SK-N-SH treated with all-trans-retinoic acid at 6 μM for 48 hours (cell line): ENCODE measurements around the gene ATP8A1.

Experiments used
- ATAC-seq: fragments of 200-7000 bp; cut with Tn5 transposase; 3 replicates; pipeline ENCODE4 v1.9.1; 2020; ENCODE audit warnings: mild to moderate bottlenecking, moderate library complexity
- ARNTL ChIP-seq: fragments of 450-650 bp; formaldehyde crosslinking; IDR thresholded peaks from 2 replicates; pipeline ENCODE4 v1.5.0; 2020; ENCODE audit warnings: low read depth, mild to moderate bottlenecking, moderate library complexity, borderline replicate concordance
- BACH2 ChIP-seq: fragments of 250-450 bp; sonication (Bioruptor Pico); IDR thresholded peaks from 2 replicates; pipeline ENCODE4 v1.9.0; 2021; ENCODE audit warnings: mild to moderate bottlenecking, borderline replicate concordance
- CSDC2 ChIP-seq: fragments of 250-450 bp; sonication (Bioruptor Pico); IDR thresholded peaks from 2 replicates; pipeline ENCODE4 v1.5.0; 2020; ENCODE audit warnings: mild to moderate bottlenecking, moderate library complexity
- ESRRG ChIP-seq: fragments of 250-450 bp; sonication (Bioruptor Pico); IDR thresholded peaks from 2 replicates; pipeline ENCODE4 v1.6.1; 2021; ENCODE audit warnings: mild to moderate bottlenecking
- GLIS3 ChIP-seq: fragments of 250-450 bp; sonication (Bioruptor Pico); IDR thresholded peaks from 2 replicates; pipeline ENCODE4 v1.5.0; 2020; ENCODE audit warnings: mild to moderate bottlenecking, moderate library complexity
- ISL1 ChIP-seq: fragments of 250-450 bp; sonication (Bioruptor Pico); IDR thresholded peaks from 2 replicates; pipeline ENCODE4 v2.1.2; 2022; ENCODE audit warnings: mild to moderate bottlenecking, moderate library complexity
- OSR1 ChIP-seq: fragments of 250-450 bp; sonication (Bioruptor Pico); IDR thresholded peaks from 2 replicates; pipeline ENCODE4 v1.8.0; 2022; ENCODE audit warnings: moderate library complexity, mild to moderate bottlenecking, inconsistent platforms
- PPARA ChIP-seq: fragments of 250-450 bp; sonication (Bioruptor Pico); IDR thresholded peaks from 2 replicates; pipeline ENCODE4 v1.5.0; 2020; ENCODE audit warnings: mild to moderate bottlenecking, borderline replicate concordance
- RARB ChIP-seq: fragments of 250-450 bp; sonication (Bioruptor Pico); IDR thresholded peaks from 2 replicates; pipeline ENCODE4 v1.8.0; 2021; ENCODE audit warnings: mild to moderate bottlenecking, moderate library complexity
- SNAI2 ChIP-seq: fragments of 250-450 bp; sonication (Bioruptor Pico); IDR thresholded peaks from 2 replicates; pipeline ENCODE4 v1.5.0; 2020; ENCODE audit warnings: mild to moderate bottlenecking, moderate library complexity
- TCF4 ChIP-seq: fragments of 250-450 bp; sonication (Bioruptor Pico); IDR thresholded peaks from 2 replicates; pipeline ENCODE4 v1.8.0; 2021; ENCODE audit warnings: mild to moderate bottlenecking, moderate library complexity, borderline replicate concordance
- TOX ChIP-seq: fragments of 250-450 bp; sonication (Bioruptor Pico); IDR thresholded peaks from 2 replicates; pipeline ENCODE4 v1.8.0; 2021; ENCODE audit warnings: mild to moderate bottlenecking, moderate library complexity, borderline replicate concordance
- ZC3H10 ChIP-seq: fragments of 250-450 bp; sonication (Bioruptor Pico); IDR thresholded peaks from 2 replicates; pipeline ENCODE4 v1.5.1; 2021; ENCODE audit warnings: mild to moderate bottlenecking, moderate library complexity
- ZFP3 ChIP-seq: fragments of 250-450 bp; sonication (Bioruptor Pico); IDR thresholded peaks from 2 replicates; pipeline ENCODE4 v1.5.0; 2020; ENCODE audit warnings: mild to moderate bottlenecking, moderate library complexity
- ZFP30 ChIP-seq: fragments of 450-650 bp; formaldehyde crosslinking; IDR thresholded peaks from 2 replicates; pipeline ENCODE4 v1.5.0; 2022; ENCODE audit warnings: mild to moderate bottlenecking, moderate library complexity
- ZNF565 ChIP-seq: fragments of 450-650 bp; formaldehyde crosslinking; conservative IDR thresholded peaks from 2 replicates; pipeline ENCODE4 v1.5.0; 2020; ENCODE audit warnings: low read depth, mild to moderate bottlenecking, moderate library complexity
- TF ChIP-seq, protein P1 (sequence below): fragments of 250-450 bp; sonication (Bioruptor Pico); IDR thresholded peaks from 2 replicates; pipeline ENCODE4 v1.8.0; 2021; ENCODE audit warnings: low read depth, mild to moderate bottlenecking, moderate library complexity, borderline replicate concordance
- TF ChIP-seq, protein P2 (sequence below): fragments of 250-450 bp; sonication (Bioruptor Pico); IDR thresholded peaks from 2 replicates; pipeline ENCODE4 v1.8.0; 2020; ENCODE audit warnings: mild to moderate bottlenecking, moderate library complexity, borderline replicate concordance
- TF ChIP-seq, protein P3 (sequence below): fragments of 250-450 bp; sonication (Bioruptor Pico); IDR thresholded peaks from 2 replicates; pipeline ENCODE4 v1.5.1; 2020; ENCODE audit warnings: low read depth, mild to moderate bottlenecking, moderate library complexity
- TF ChIP-seq, protein P4 (sequence below): fragments of 250-450 bp; sonication (Bioruptor Pico); IDR thresholded peaks from 2 replicates; pipeline ENCODE4 v1.5.0; 2020; ENCODE audit warnings: mild to moderate bottlenecking, moderate library complexity
- TF ChIP-seq, protein P5 (sequence below): fragments of 250-450 bp; sonication (Bioruptor Pico); IDR thresholded peaks from 2 replicates; pipeline ENCODE4 v1.5.1; 2021; ENCODE audit warnings: mild to moderate bottlenecking, moderate library complexity

ATP8A1 gene

DNA sequence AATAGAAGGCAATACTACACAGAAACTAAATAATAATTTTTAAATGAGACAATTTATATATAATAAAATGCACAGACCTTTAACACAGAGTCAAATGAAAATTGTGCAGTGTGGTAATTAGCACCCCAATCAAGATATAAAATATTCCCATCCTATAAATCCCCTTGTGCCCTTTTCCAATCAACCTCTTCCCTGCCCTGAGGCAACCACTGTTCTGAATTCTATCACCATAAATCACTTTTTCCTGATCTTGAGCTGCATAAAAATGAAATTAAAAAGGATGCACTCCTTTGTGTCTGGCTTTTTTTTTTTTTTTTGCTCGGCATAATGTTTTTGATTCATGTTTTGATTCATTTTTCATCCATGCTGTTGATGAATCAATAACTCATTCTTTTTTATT, 107.0 kb downstream of the ATP8A1 start:
- no peak for ATAC-seq
- no peak for TF ChIP-seq ZNF565
- TF ChIP-seq, protein P1, sequence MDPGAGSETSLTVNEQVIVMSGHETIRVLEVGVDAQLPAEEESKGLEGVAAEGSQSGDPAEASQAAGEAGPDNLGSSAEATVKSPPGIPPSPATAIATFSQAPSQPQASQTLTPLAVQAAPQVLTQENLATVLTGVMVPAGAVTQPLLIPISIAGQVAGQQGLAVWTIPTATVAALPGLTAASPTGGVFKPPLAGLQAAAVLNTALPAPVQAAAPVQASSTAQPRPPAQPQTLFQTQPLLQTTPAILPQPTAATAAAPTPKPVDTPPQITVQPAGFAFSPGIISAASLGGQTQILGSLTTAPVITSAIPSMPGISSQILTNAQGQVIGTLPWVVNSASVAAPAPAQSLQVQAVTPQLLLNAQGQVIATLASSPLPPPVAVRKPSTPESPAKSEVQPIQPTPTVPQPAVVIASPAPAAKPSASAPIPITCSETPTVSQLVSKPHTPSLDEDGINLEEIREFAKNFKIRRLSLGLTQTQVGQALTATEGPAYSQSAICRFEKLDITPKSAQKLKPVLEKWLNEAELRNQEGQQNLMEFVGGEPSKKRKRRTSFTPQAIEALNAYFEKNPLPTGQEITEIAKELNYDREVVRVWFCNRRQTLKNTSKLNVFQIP (CRISPR knock-in tag), result no peak
- TF ChIP-seq CSDC2, result no peak
- no peak for TF ChIP-seq ZFP30 (CRISPR knock-in tag)
- TF ChIP-seq, protein P2, sequence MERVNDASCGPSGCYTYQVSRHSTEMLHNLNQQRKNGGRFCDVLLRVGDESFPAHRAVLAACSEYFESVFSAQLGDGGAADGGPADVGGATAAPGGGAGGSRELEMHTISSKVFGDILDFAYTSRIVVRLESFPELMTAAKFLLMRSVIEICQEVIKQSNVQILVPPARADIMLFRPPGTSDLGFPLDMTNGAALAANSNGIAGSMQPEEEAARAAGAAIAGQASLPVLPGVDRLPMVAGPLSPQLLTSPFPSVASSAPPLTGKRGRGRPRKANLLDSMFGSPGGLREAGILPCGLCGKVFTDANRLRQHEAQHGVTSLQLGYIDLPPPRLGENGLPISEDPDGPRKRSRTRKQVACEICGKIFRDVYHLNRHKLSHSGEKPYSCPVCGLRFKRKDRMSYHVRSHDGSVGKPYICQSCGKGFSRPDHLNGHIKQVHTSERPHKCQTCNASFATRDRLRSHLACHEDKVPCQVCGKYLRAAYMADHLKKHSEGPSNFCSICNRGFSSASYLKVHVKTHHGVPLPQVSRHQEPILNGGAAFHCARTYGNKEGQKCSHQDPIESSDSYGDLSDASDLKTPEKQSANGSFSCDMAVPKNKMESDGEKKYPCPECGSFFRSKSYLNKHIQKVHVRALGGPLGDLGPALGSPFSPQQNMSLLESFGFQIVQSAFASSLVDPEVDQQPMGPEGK (CRISPR knock-in tag), result no peak
- TF ChIP-seq ARNTL (CRISPR knock-in tag), result no peak
- TF ChIP-seq ZFP3 (CRISPR knock-in tag), result no peak
- no peak for TF ChIP-seq OSR1 (CRISPR knock-in tag)
- no peak for TF ChIP-seq PPARA
- TF ChIP-seq, protein P3, sequence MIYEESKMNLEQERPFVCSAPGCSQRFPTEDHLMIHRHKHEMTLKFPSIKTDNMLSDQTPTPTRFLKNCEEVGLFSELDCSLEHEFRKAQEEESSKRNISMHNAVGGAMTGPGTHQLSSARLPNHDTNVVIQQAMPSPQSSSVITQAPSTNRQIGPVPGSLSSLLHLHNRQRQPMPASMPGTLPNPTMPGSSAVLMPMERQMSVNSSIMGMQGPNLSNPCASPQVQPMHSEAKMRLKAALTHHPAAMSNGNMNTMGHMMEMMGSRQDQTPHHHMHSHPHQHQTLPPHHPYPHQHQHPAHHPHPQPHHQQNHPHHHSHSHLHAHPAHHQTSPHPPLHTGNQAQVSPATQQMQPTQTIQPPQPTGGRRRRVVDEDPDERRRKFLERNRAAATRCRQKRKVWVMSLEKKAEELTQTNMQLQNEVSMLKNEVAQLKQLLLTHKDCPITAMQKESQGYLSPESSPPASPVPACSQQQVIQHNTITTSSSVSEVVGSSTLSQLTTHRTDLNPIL, result no peak
- TF ChIP-seq ISL1 (CRISPR knock-in tag), result no peak
- no peak for TF ChIP-seq BACH2 (CRISPR knock-in tag)
- TF ChIP-seq, protein P4, sequence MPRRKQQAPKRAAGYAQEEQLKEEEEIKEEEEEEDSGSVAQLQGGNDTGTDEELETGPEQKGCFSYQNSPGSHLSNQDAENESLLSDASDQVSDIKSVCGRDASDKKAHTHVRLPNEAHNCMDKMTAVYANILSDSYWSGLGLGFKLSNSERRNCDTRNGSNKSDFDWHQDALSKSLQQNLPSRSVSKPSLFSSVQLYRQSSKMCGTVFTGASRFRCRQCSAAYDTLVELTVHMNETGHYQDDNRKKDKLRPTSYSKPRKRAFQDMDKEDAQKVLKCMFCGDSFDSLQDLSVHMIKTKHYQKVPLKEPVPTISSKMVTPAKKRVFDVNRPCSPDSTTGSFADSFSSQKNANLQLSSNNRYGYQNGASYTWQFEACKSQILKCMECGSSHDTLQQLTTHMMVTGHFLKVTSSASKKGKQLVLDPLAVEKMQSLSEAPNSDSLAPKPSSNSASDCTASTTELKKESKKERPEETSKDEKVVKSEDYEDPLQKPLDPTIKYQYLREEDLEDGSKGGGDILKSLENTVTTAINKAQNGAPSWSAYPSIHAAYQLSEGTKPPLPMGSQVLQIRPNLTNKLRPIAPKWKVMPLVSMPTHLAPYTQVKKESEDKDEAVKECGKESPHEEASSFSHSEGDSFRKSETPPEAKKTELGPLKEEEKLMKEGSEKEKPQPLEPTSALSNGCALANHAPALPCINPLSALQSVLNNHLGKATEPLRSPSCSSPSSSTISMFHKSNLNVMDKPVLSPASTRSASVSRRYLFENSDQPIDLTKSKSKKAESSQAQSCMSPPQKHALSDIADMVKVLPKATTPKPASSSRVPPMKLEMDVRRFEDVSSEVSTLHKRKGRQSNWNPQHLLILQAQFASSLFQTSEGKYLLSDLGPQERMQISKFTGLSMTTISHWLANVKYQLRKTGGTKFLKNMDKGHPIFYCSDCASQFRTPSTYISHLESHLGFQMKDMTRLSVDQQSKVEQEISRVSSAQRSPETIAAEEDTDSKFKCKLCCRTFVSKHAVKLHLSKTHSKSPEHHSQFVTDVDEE (CRISPR knock-in tag), result no peak

DNA sequence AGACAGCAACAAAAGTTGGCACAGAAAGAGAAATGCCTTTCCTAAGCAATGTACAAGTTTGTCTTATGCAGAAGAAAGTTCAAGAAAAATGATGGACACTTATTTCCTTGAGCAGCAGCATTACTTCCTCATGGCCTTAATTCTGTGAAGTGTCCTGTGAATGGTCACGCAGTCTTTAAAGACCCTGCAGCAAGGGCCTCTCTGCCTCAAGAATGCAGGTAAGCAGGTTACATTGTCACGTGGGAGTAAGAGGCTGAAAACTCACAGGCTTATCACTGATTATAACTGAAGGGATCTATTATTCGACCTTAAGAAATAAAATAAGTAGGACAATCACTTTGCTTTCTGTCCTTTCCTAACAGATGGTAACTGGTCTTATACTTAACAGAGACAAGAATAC, 109.1 kb downstream of the ATP8A1 start:
- TF ChIP-seq GLIS3 (CRISPR knock-in tag) (no peak), ZNF565 (no peak), OSR1 (CRISPR knock-in tag) (no peak), TCF4 (CRISPR knock-in tag) (no peak), CSDC2 (no peak), SNAI2 (no peak), TOX (CRISPR knock-in tag) (no peak), PPARA (no peak), ZC3H10 (CRISPR knock-in tag) (no peak), ESRRG (CRISPR knock-in tag) (no peak), ZFP3 (CRISPR knock-in tag) (no peak), ZFP30 (CRISPR knock-in tag) (no peak), RARB (CRISPR knock-in tag) (no peak)
- TF ChIP-seq, protein P4 (CRISPR knock-in tag), result no peak
- TF ChIP-seq, protein P5, sequence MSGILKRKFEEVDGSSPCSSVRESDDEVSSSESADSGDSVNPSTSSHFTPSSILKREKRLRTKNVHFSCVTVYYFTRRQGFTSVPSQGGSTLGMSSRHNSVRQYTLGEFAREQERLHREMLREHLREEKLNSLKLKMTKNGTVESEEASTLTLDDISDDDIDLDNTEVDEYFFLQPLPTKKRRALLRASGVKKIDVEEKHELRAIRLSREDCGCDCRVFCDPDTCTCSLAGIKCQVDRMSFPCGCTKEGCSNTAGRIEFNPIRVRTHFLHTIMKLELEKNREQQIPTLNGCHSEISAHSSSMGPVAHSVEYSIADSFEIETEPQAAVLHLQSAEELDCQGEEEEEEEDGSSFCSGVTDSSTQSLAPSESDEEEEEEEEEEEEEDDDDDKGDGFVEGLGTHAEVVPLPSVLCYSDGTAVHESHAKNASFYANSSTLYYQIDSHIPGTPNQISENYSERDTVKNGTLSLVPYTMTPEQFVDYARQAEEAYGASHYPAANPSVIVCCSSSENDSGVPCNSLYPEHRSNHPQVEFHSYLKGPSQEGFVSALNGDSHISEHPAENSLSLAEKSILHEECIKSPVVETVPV (CRISPR knock-in tag), result no peak
- TF ChIP-seq, protein P1 (CRISPR knock-in tag), result no peak
- TF ChIP-seq, protein P2 (CRISPR knock-in tag), result no peak
- no peak for ATAC-seq
